OCI-LY3 (cell line): ENCODE data around the gene NCBP1.

Experiments used
- EZH2phosphoT487 ChIP-seq: fragments of 200-600 bp; shearing (Covaris generic); IDR thresholded peaks from 2 replicates; pipeline ENCODE4 v1.6.1; 2018; ENCODE audit warnings: antibody characterized with exemption, mixed run types, low read depth
- TF ChIP-seq, protein P1 (sequence below): fragments of 200-600, 300-600 bp; sonication (generic); IDR thresholded peaks from 2 replicates; pipeline ENCODE4 v1.5.1; 2014; ENCODE audit warnings: antibody characterized with exemption, low read length, low read depth

DNA sequence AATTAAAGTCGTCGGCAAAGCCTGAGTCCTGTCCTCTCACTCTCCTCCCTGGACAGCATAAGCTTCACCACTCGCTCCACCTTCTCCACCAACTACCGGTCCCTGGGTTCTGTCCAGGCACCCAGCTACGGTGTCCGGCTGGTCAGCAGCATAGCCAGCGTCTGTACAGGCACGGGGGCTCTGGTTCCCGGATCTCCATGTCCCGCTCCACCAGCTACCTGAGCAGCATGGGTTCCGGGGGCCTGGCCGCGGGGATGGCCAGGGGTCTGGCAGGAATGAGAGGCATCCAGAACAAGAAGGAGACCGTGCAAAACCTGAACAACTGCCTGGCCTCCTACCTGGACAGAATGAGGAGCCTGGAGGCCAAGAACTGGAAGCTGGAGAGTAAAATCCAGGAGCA is 65.2 kb downstream of the NCBP1 start:
- TF ChIP-seq, protein P1, sequence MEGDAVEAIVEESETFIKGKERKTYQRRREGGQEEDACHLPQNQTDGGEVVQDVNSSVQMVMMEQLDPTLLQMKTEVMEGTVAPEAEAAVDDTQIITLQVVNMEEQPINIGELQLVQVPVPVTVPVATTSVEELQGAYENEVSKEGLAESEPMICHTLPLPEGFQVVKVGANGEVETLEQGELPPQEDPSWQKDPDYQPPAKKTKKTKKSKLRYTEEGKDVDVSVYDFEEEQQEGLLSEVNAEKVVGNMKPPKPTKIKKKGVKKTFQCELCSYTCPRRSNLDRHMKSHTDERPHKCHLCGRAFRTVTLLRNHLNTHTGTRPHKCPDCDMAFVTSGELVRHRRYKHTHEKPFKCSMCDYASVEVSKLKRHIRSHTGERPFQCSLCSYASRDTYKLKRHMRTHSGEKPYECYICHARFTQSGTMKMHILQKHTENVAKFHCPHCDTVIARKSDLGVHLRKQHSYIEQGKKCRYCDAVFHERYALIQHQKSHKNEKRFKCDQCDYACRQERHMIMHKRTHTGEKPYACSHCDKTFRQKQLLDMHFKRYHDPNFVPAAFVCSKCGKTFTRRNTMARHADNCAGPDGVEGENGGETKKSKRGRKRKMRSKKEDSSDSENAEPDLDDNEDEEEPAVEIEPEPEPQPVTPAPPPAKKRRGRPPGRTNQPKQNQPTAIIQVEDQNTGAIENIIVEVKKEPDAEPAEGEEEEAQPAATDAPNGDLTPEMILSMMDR = no peak
- TF ChIP-seq EZH2phosphoT487 = no peak
